ENCODE data around the gene DPEP2NB. TPM values are rescaled to one million over a fixed set of nuclear protein-coding genes. Genes with fewer than 3 reads are reported as not detected.
A peak's percentile ranks its signal among the peaks of the same experiment; 100 is the strongest.

DPEP2NB gene
- total and polyA plus RNA-seq, 2 donors (not counting 1 experiment from before 2014, with no cell fraction given) = not detected

GRCh38 chr16:67967183-67967957, 48.3 kb downstream of the DPEP2NB start:
- no peak for DNase-seq (ENCODE audit: low read depth in 2 of 2)
- Histone ChIP-seq H3K4me2 (ENCODE audit: extremely low read depth, insufficient read depth, low read length) (peak overlapping the region; percentile 91), H3K27me3 (ENCODE audit: control insufficient read depth, insufficient read depth, low read length) (no peaks in the 10 kb centered on the region), H4K20me1 (ENCODE audit: control insufficient read depth, extremely low read depth, insufficient read depth, low read length) (no peaks in the 10 kb centered on the region), H3K4me3 (replicated peaks in 1 of 4; ENCODE audit: control extremely low read depth in 1 of 4, insufficient read depth in 1 of 4, low read depth in 3 of 4, low read length in 4 of 4) (peak overlapping the region; percentile 44 to 99 (median 84)), H2AFZ (ENCODE audit: low read length) (no peak overlapping the region), H3K9me3 (ENCODE audit: control insufficient read depth, insufficient read depth, low read depth, low read length) (no peaks in the 10 kb centered on the region), H3K4me1 (ENCODE audit: control insufficient read depth, extremely low read depth, insufficient read depth, low read length) (peaks cover 25% of the 10 kb centered on the region), H3K36me3 (ENCODE audit: control insufficient read depth, insufficient read depth, low read length) (peaks cover 6% of the 10 kb centered on the region), H3K27ac (ENCODE audit: insufficient read depth, low read length) (peak overlapping the region; percentile 85), H3K79me2 (ENCODE audit: control insufficient read depth, insufficient read depth, low read length) (peaks cover 58% of the 10 kb centered on the region), H3K9ac (ENCODE audit: insufficient read depth, low read length) (peak overlapping the region; percentile 92)
- TF ChIP-seq CTCF (conservative IDR thresholded peaks at IDR 0.05 in 1 of 2, IDR thresholded peaks at IDR 0.05 in 1 of 2; ENCODE audit: low read depth in 1 of 2, low read length in 2 of 2) = no peak
- no peak for TF ChIP-seq EZH2 (IDR thresholded peaks at IDR 0.05; ENCODE audit: low read length, missing control alignments)

- Histone ChIP-seq H3K4me3 (replicated peaks in 1 of 4; ENCODE audit: control extremely low read depth in 1 of 4, insufficient read depth in 1 of 4, low read depth in 3 of 4, low read length in 4 of 4) (peak overlapping the region; percentile 44 to 99 (median 84)), H2AFZ (ENCODE audit: low read length) (no peak overlapping the region), H4K20me1 (ENCODE audit: control insufficient read depth, extremely low read depth, insufficient read depth, low read length) (no peaks in the 10 kb centered on the region), H3K79me2 (ENCODE audit: control insufficient read depth, insufficient read depth, low read length) (peaks cover 65% of the 10 kb centered on the region), H3K4me1 (ENCODE audit: control insufficient read depth, extremely low read depth, insufficient read depth, low read length) (peaks cover 25% of the 10 kb centered on the region), H3K9me3 (ENCODE audit: control insufficient read depth, insufficient read depth, low read depth, low read length) (no peaks in the 10 kb centered on the region), H3K36me3 (ENCODE audit: control insufficient read depth, insufficient read depth, low read length) (peaks cover 11% of the 10 kb centered on the region), H3K27me3 (ENCODE audit: control insufficient read depth, insufficient read depth, low read length) (no peaks in the 10 kb centered on the region), H3K4me2 (ENCODE audit: extremely low read depth, insufficient read depth, low read length) (peak overlapping the region; percentile 91), H3K27ac (ENCODE audit: insufficient read depth, low read length) (peak overlapping the region; percentile 85), H3K9ac (ENCODE audit: insufficient read depth, low read length) (peak overlapping the region; percentile 92)
- DNase-seq (ENCODE audit: low read depth in 2 of 2) = peak; percentile 28 to 57
- TF ChIP-seq CTCF (conservative IDR thresholded peaks at IDR 0.05 in 1 of 2, IDR thresholded peaks at IDR 0.05 in 1 of 2; ENCODE audit: low read depth in 1 of 2, low read length in 2 of 2) = no peak
- no peak for TF ChIP-seq EZH2 (IDR thresholded peaks at IDR 0.05; ENCODE audit: low read length, missing control alignments)
Observed at GRCh38 chr16:67966549-67967182, 49.0 kb downstream of the DPEP2NB start.
